GM12872 (cell line): ENCODE data around the gene TBPL1.

Source experiments
- TF ChIP-seq, protein P1 (sequence below): IDR thresholded peaks from 3 replicates; pipeline ENCODE4 v1.5.1; 2011; ENCODE audit warnings: low read depth, mild to moderate bottlenecking, low read length, moderate library complexity; ENCODE audit not compliant: insufficient read depth

The TBPL1 gene

DNA sequence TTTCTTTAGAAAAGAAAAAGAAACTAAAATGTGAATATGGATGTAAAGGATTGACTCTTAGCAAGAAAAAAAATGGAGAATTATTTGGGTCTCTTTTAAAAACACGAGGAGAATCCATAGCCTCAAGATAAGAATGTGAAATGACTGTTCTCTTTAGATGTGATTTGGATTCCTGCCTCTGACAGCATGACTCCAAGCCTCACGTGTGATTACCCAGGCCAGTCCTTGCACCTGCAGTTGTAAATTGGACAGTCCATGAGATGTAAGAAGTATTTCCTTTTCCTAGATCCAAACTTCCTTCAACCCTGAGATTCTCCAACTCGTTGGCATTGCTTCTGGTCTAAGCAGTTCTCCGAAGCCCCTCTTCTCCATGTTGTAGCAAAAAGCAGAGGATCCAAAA is 67.5 kb downstream of the TBPL1 start:
- TF ChIP-seq, protein P1, sequence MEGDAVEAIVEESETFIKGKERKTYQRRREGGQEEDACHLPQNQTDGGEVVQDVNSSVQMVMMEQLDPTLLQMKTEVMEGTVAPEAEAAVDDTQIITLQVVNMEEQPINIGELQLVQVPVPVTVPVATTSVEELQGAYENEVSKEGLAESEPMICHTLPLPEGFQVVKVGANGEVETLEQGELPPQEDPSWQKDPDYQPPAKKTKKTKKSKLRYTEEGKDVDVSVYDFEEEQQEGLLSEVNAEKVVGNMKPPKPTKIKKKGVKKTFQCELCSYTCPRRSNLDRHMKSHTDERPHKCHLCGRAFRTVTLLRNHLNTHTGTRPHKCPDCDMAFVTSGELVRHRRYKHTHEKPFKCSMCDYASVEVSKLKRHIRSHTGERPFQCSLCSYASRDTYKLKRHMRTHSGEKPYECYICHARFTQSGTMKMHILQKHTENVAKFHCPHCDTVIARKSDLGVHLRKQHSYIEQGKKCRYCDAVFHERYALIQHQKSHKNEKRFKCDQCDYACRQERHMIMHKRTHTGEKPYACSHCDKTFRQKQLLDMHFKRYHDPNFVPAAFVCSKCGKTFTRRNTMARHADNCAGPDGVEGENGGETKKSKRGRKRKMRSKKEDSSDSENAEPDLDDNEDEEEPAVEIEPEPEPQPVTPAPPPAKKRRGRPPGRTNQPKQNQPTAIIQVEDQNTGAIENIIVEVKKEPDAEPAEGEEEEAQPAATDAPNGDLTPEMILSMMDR: no peak

DNA sequence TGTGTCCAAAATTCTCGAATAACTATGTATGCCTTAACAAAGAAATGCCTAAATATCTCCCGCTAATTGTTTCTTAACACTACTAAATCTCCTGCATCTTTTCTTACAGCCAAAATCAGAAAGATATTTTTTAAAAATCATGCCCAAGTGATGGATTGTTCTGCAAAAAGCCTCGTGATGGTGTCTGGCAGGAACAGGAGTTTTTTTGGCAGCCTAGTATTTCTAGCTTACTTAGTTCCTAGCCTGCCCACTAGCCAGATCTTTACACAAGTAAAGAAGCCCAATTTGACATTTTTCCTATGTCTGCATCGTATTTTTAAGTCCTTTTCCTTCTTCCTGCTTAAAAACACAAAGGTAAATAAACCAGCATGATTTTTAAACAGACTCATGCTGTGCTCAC is 67.9 kb downstream of the TBPL1 start:
- TF ChIP-seq, protein P1: no peak

DNA sequence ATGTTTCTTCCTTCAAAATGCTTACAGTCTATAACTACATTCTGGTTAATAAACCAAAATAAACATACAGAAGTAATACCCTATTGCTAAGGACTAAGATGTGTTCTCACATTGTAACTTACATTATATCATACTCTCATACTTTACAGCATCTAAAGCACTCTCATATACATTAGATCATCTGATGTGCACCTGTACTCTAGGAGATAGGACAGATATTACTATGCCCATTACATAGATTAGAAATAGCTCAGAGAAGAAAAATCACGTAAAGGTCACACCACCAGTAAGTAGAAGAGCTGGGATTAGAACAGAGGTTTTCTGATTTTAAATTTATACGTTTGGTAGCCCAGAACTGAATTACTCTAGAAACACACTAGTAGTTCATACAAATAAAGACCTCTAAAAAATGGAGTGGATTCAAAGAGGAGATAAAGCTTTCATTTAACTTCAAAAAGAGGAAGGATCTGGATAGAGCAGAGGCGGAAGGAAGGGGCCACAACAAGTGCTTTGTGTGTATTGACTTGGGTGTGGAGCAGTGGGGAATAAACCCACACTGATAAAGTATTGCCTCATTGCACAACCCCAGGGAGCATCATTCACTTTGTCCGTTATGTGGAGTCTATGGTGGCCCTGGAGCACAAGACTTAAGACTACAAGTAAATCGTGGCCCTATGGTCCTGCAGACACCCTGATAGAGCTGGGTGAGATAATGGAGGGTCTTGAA is 68.5 kb downstream of the TBPL1 start:
- TF ChIP-seq, protein P1: no peak

DNA sequence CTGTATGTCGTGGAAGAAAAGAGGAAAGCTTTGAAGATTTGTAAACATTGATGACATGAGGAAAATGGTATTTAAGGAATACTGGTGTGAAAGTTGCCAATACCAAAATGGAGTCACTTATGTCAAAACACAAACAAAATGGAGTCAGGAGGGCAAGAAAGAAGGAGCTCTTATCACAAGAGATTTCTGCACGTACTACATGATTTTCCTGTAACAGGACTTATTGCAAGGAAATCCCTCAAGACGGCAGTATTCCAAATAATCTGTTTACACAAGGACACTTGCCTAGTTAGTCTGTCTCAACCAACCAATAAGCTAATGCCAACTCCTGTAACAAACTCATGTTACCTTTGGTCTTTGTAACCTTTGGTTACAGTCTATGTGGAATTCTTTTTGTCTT is 69.6 kb downstream of the TBPL1 start:
- TF ChIP-seq, protein P1: no peak

DNA sequence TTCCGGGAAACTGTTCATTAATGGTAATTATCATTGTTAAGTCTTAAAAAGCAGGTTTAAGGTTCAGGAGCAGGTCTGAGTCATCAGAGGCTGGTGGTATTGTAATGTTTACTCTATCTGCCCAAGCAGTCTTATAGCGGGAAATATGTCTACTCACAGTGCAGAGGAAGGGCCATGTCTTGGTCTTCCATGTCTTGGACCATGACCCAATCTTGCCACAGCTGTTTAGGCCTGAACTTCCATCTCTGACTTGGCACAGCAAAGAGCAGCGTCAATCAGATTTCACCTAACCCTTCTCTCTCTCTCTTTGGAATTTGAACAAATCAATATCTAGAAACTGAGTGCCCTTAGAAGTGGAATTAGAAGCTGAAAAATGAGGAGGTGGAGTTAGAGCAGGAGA is 73.6 kb downstream of the TBPL1 start:
- TF ChIP-seq, protein P1: no peak

DNA sequence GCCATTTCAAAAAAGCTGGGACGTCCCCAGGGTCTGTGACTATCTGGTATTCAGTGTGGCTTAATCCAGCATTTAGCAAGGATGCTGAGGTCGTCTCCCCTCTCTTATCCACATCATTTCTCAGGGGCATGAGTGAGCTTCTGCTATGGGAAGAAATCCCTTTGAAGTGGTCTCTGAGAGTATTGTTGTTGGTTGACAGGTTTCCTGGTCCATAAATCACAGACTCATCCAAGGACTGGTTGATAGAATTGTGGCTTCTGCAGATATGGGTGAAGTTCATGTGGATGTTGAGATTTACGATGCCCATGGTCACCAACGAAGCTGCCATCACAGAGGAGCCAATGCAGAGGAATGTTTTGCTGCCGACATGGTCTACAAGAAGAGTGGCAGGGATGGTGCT is 75.4 kb downstream of the TBPL1 start:
- TF ChIP-seq, protein P1: no peak

DNA sequence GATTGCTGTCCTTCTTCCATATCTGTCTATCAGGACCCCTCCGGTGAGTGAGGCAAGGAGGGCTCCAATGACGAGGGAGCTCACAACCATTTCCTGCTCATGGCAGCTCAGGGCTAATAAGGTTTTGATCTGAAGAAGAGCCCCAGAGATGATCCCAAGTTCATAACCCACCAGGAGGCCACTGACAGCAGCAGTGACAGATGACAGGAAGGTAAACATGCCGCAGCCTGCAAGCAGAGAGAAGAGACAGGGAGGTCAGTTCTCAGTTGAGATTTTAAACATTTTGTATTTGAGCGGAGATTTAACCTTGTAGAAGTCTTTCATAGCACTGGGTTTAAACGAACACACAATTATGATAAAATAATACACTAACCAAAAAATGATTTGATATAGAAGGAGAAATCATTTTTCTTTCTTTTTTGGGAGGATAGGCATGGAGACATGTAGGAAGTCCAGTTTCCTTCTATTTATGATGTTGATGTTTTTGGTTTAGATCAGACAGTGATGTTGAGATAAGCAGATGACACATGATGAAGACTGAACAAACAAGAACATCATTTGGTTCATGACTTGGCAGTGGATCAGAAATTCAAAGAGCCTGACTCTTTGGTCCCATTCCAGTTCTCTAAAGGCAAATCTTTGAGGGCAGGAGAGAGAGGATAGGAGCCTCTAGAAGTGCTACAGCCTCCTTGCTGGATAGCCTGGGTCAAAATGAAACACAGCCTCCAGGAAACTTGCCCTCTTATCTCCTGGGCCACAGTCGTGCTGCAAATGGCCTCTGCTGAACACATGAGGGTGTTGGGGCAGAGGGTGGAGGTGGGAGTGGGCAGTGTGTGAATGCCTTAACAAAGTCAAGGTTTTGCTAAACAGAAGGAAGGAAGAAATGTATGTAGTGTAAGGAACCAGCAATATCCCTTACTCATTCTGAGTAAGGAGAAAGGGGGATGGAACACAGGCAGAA is 76.8 kb downstream of the TBPL1 start:
- TF ChIP-seq, protein P1: no peak
